NCI-H2196 treated with DMSO at 0.1 percent for 48 hours (cell line): ENCODE results near the gene DCLK1.

Experiments used
- DNase-seq: peaks from one replicate; lab custom pipeline; 2025; ENCODE audit not compliant: unreplicated experiment; lab: John Stamatoyannopoulos, UW

DCLK1 gene

GRCh38 chr13:35838356-35838755 lies 292.8 kb downstream of the DCLK1 start:
- no peak for DNase-seq

GRCh38 chr13:35836446-35836845 lies 294.7 kb downstream of the DCLK1 start:
- no peak for DNase-seq

GRCh38 chr13:35835989-35836388 lies 295.2 kb downstream of the DCLK1 start:
- DNase-seq, result no peak

- DNase-seq, result no peak
Observed at GRCh38 chr13:35833608-35834275, 297.4 kb downstream of the DCLK1 start.

- no peak for DNase-seq
Observed at GRCh38 chr13:35833031-35833430, 298.2 kb downstream of the DCLK1 start.

- no peak for DNase-seq
Observed at GRCh38 chr13:35832551-35832950, 298.6 kb downstream of the DCLK1 start.

GRCh38 chr13:35830850-35831450 lies 300.2 kb downstream of the DCLK1 start:
- DNase-seq, result no peak

- no peak for DNase-seq
Observed at GRCh38 chr13:35826626-35827254, 304.4 kb downstream of the DCLK1 start.

GRCh38 chr13:35824825-35825224 lies 306.4 kb downstream of the DCLK1 start:
- no peak for DNase-seq

GRCh38 chr13:35824395-35824794 lies 306.8 kb downstream of the DCLK1 start:
- no peak for DNase-seq

GRCh38 chr13:35822666-35823065 lies 308.5 kb downstream of the DCLK1 start:
- no peak for DNase-seq

GRCh38 chr13:35818633-35819067 lies 312.5 kb downstream of the DCLK1 start:
- peak; percentile 5 for DNase-seq

- no peak for DNase-seq
Observed at GRCh38 chr13:35817642-35818607, 313.3 kb downstream of the DCLK1 start.

GRCh38 chr13:35814605-35815011 lies 316.6 kb downstream of the DCLK1 start:
- no peak for DNase-seq

GRCh38 chr13:35812736-35813135 lies 318.4 kb downstream of the DCLK1 start:
- DNase-seq, result no peak

GRCh38 chr13:35810321-35810720 lies 320.9 kb downstream of the DCLK1 start:
- no peak for DNase-seq

- DNase-seq, result no peak
Observed at GRCh38 chr13:35808846-35809245, 322.3 kb downstream of the DCLK1 start.

GRCh38 chr13:35804901-35805300 lies 326.3 kb downstream of the DCLK1 start:
- DNase-seq, result no peak

- no peak for DNase-seq
Observed at GRCh38 chr13:35797991-35798390, 333.2 kb downstream of the DCLK1 start.

GRCh38 chr13:35797244-35797643 lies 333.9 kb downstream of the DCLK1 start:
- no peak for DNase-seq

- DNase-seq, result no peak
Observed at GRCh38 chr13:35796623-35797022, 334.6 kb downstream of the DCLK1 start.
